Adrenal gland (tissue), 12 donors: Measurements from ENCODE around the gene AUTS2. TPM values are rescaled to one million over a fixed set of nuclear protein-coding genes. Genes with fewer than 3 reads are reported as not detected.

Experiments
- DNase-seq, 7 donors: peaks; one replicate each; pipeline ENCODE4 v3.0.0-alpha.2; 2019 to 2020
- H3K27ac ChIP-seq, 5 donors: fragments of 200-600 bp; sonication (generic) in 4 of 5; 1 replicate in 3 of 5; 2 replicates in 2 of 5; pipeline versions ENCODE4 v1.5.1 to v1.8.0; 2016 to 2020; ENCODE audit warnings: mild to moderate bottlenecking in 1 of 5
- H3K27me3 ChIP-seq: fragments of 200-600 bp; 2 replicates; pipeline ENCODE4 v1.8.0; 2021
- H3K36me3 ChIP-seq, 2 donors: fragments of 200-600 bp; replicated peaks in 1 of 2; 1 replicate in 1 of 2; 2 replicates in 1 of 2; pipeline versions ENCODE4 v1.5.1 to v1.8.0; 2018 to 2022
- H3K4me1 ChIP-seq, 2 donors: fragments of 200-600 bp; replicated peaks in 1 of 2; 1 replicate in 1 of 2; 2 replicates in 1 of 2; pipeline versions ENCODE4 v1.5.1 to v1.8.0; 2018 to 2021
- H3K4me3 ChIP-seq, 4 donors: fragments of 200-600 bp; sonication (generic) in 3 of 4; one replicate each; pipeline ENCODE4 v1.5.1; 2016 to 2018
- H3K9me3 ChIP-seq, 3 donors: fragments of 200-600 bp; sonication (generic) in 1 of 3; replicated peaks in 1 of 3; 1 replicate in 2 of 3; 2 replicates in 1 of 3; pipeline versions ENCODE4 v1.5.1 to v1.8.0; 2016 to 2021
- CTCF ChIP-seq, 6 experiments: fragments of 450-650 bp in 4 of 6; fragments of 200-600 bp in 2 of 6; sonication (generic) in 1 of 6; IDR thresholded peaks; 1 replicate in 5 of 6; 2 replicates in 1 of 6; pipeline versions ENCODE4 v1.5.1 to v1.8.0; 2016 to 2021; ENCODE audit warnings: antibody characterized with exemption in 6 of 6, mild to moderate bottlenecking in 2 of 6, moderate library complexity in 1 of 6
- POLR2A ChIP-seq, 2 donors: fragments of 450-650 bp; IDR thresholded peaks; one replicate each; pipeline ENCODE4 v1.6.1; 2017; ENCODE audit warnings: antibody characterized with exemption in 2 of 2, mild to moderate bottlenecking in 2 of 2, moderate library complexity in 1 of 2
- WGBS, 4 donors: extraction: QIAGEN DNeasy Blood & Tissue Kit in 2 of 4; methylation state at CpG; one replicate each; pipeline versions ENCODE4 v1.1.5 to v1.1.7; 2013 to 2017; 5-methylcytosine and 5-hydroxymethylcytosine counted together
- intact Hi-C, 2 donors: fragments of 100-400 bp; cut with DNase I; formaldehyde crosslinking; loops; one replicate each; pipeline versions ENCODE4 v1.14.1 to v1.15.0; 2022 to 2023
- polyA plus RNA-seq, 3 donors: library from polyadenylated mRNA; stranded (reverse); fragments of 200-250 nt in 2 of 3; fragments of 350-450 nt in 1 of 3; fragmentation: Illumina TruSeq in 1 of 3; extraction: RNeasy Lipid Tissue Mini Kit (QIAGEN cat#74804) in 1 of 3; gene quantifications; one replicate each; pipeline ENCODE4 v1.2.3, GENCODE V29; 2013 to 2014
- total RNA-seq, 9 donors: library from RNA; depleted of rRNA in 4 of 9; stranded (reverse); fragments of >200 nt in 4 of 9; fragments of 120-200 nt in 1 of 9; fragmentation: NEBNext Ultra II Directional in 1 of 9; extraction: Animal tissue kit (Norgen Biotek cat#: 25700) in 1 of 9; gene quantifications; one replicate each; pipeline versions ENCODE4 v1.1.0 to v1.2.4, GENCODE V29; 2013 to 2023
- donor health status: healthy with polysubstance abuse.
- donor health status: Bipolar disorder and iron deficiency.
- donor health status: DM: yes; HTN: yes; CAD: no.
- donor health status: DM: no; HTN: no; CAD: no.
- donor health status: DM: no; HTN: no; CAD: no.
- donor health status: DM: yes; HTN: yes; CAD: no.

The AUTS2 gene
- total and polyA plus RNA-seq, 12 donors: 6.4 to 44.0 (median 15.2) TPM

- intact Hi-C loops: no loop called here
- Histone ChIP-seq H3K4me3 (no peak overlapping the region), H3K36me3 (no peaks in the 10 kb centered on the region), H3K27me3 (no peaks in the 10 kb centered on the region), H3K9me3 (no peaks in the 10 kb centered on the region), H3K27ac (no peak overlapping the region), H3K4me1 (no peaks in the 10 kb centered on the region)
- 95 to 98% (median 97%) methylated on average over 10 to 11 of the region's 11 CpGs for WGBS, 4 donors
- TF ChIP-seq POLR2A (IDR thresholded peaks at IDR 0.05) (no peak), CTCF (IDR thresholded peaks at IDR 0.05) (no peak)
- no peak for DNase-seq
These were observed 1113.2 kb downstream of the AUTS2 start for GRCh38 chr7:70711452-70711851.

GRCh38 chr7:70712942-70713341, 1114.7 kb downstream of the AUTS2 start:
- intact Hi-C loops: no loop called here
- H3K36me3 ChIP-seq: no peaks in the 10 kb centered on the region
- H3K4me1 ChIP-seq: no peaks in the 10 kb centered on the region
- 82 to 98% (median 89%) methylated on average over 5 of the region's 5 CpGs for WGBS, 4 donors
- no peak overlapping the region for H3K4me3 ChIP-seq
- no peaks in the 10 kb centered on the region for H3K27me3 ChIP-seq
- H3K27ac ChIP-seq: no peak overlapping the region
- DNase-seq: no peak
- TF ChIP-seq CTCF (IDR thresholded peaks at IDR 0.05) (no peak), POLR2A (IDR thresholded peaks at IDR 0.05) (no peak)
- no peaks in the 10 kb centered on the region for H3K9me3 ChIP-seq

GRCh38 chr7:70714506-70715038, 1116.3 kb downstream of the AUTS2 start:
- H3K4me1 ChIP-seq: no peaks in the 10 kb centered on the region
- no peaks in the 10 kb centered on the region for H3K9me3 ChIP-seq
- H3K27ac ChIP-seq: no peak overlapping the region
- DNase-seq: no peak
- intact Hi-C loops: no loop called here
- WGBS, 4 donors: 93 to 98% (median 95%) methylated on average over 6 of the region's 6 CpGs
- TF ChIP-seq POLR2A (IDR thresholded peaks at IDR 0.05): no peak
- TF ChIP-seq CTCF (IDR thresholded peaks at IDR 0.05): no peak
- no peaks in the 10 kb centered on the region for H3K27me3 ChIP-seq
- H3K36me3 ChIP-seq: no peaks in the 10 kb centered on the region
- no peak overlapping the region for H3K4me3 ChIP-seq

GRCh38 chr7:70717553-70718329, 1119.5 kb downstream of the AUTS2 start:
- no peak for DNase-seq
- 93 to 97% (median 94%) methylated on average over 9 of the region's 9 CpGs for WGBS, 4 donors

More at GRCh38 chr7:70717553-70718329, 1119.5 kb downstream of the AUTS2 start:
- Histone ChIP-seq H3K36me3 (no peaks in the 10 kb centered on the region), H3K9me3 (no peaks in the 10 kb centered on the region), H3K27me3 (no peaks in the 10 kb centered on the region), H3K4me1 (no peaks in the 10 kb centered on the region), H3K27ac (no peak overlapping the region), H3K4me3 (no peak overlapping the region)
- TF ChIP-seq POLR2A (IDR thresholded peaks at IDR 0.05) (no peak), CTCF (IDR thresholded peaks at IDR 0.05) (no peak)
- intact Hi-C loops: no loop called here
